HepG2 (cell line): ENCODE measurements around the gene SH3PXD2A. TPM values are rescaled to one million over a fixed set of nuclear protein-coding genes. Genes with fewer than 3 reads are reported as not detected.

ENCODE experiments used
- ATAC-seq: fragments of 200-7000 bp; cut with Tn5 transposase; 3 replicates; pipeline ENCODE4 v1.9.1; 2020; ENCODE audit warnings: mild to moderate bottlenecking, moderate library complexity
- BruUV-seq: library from RNA; stranded (reverse); fragments of 400-500 nt; replicated peaks from 2 replicates; lab custom pipeline; 2021; lab: Mats Ljungman, UMichigan
- CTCF ChIA-PET: fragments of 300-600 bp; formaldehyde crosslinking; extraction: SDS; loops from one replicate; lab custom pipeline; 2021; ENCODE audit warnings: low total read pairs, inconsistent platforms, low intra/inter-chr PET ratio; lab: Yijun Ruan, JAX
- POLR2A ChIA-PET: fragments of 350-600 bp; sonication (Branson Sonifier 250); formaldehyde crosslinking; loops from one replicate; lab custom pipeline; 2020; ENCODE audit warnings: antibody characterized with exemption, inconsistent platforms; lab: Yijun Ruan, JAX
- DNase-seq: peaks from one replicate; pipeline ENCODE4 v3.0.0-alpha.2; 2015; ENCODE audit warnings: low spot score
- FAIRE-seq: peaks from 3 replicates; lab custom pipeline; 2011; peaks lifted over from hg19 to GRCh38; lab: Jason Lieb, UNC
- H2AFZ ChIP-seq: one replicate; pipeline ENCODE4 v1.6.1; 2011; ENCODE audit warnings: low read length, inconsistent platforms
- H3K27ac ChIP-seq: fragments of 300-600 bp; 3 replicates; pipeline ENCODE4 v1.8.0; 2011; ENCODE audit warnings: mixed run types, mild to moderate bottlenecking, mixed read lengths, low read length, inconsistent platforms; ENCODE audit not compliant: insufficient read depth; ENCODE audit errors: extremely low read length
- H3K27me3 ChIP-seq, 2 experiments: fragments of 200-600 bp in 1 of 2; 2 replicates in 1 of 2; 3 replicates in 1 of 2; pipeline versions ENCODE4 v1.6.0 to v1.8.0; 2011; ENCODE audit warnings: low read length in 2 of 2, mild to moderate bottlenecking in 2 of 2, moderate library complexity in 2 of 2, inconsistent platforms in 1 of 2; ENCODE audit not compliant: insufficient read depth in 2 of 2, control insufficient read depth in 1 of 2
- H3K36me3 ChIP-seq, 2 experiments: fragments of 200-600 bp in 1 of 2; replicated peaks in 1 of 2; 2 replicates in 1 of 2; 3 replicates in 1 of 2; pipeline versions ENCODE4 v1.5.1 to v1.8.0; 2011; ENCODE audit warnings: low read length in 2 of 2, inconsistent platforms in 1 of 2; ENCODE audit not compliant: insufficient read depth in 2 of 2, control insufficient read depth in 1 of 2
- H3K4me1 ChIP-seq: 2 replicates; pipeline ENCODE4 v1.5.1; 2012; ENCODE audit warnings: low read length, inconsistent platforms; ENCODE audit not compliant: insufficient read depth
- H3K4me2 ChIP-seq: 2 replicates; pipeline ENCODE4 v1.6.0; 2011; ENCODE audit warnings: low read depth, low read length, inconsistent platforms
- H3K4me3 ChIP-seq, 3 experiments: fragments of 200-600 bp in 1 of 3; sonication (generic), shearing (Covaris generic) in 1 of 3; replicated peaks in 1 of 3; 2 replicates each; pipeline ENCODE4 v1.5.1; 2011 to 2016; ENCODE audit warnings: low read length in 3 of 3, inconsistent platforms in 2 of 3, low read depth in 2 of 3, mild to moderate bottlenecking in 2 of 3, control low read depth in 1 of 3, mixed read lengths in 1 of 3; ENCODE audit not compliant: insufficient read depth in 1 of 3
- H3K79me2 ChIP-seq: one replicate; pipeline ENCODE4 v1.6.1; 2011; ENCODE audit warnings: low read length, inconsistent platforms; ENCODE audit not compliant: insufficient read depth
- H3K9ac ChIP-seq: 2 replicates; pipeline ENCODE4 v1.6.0; 2011; ENCODE audit warnings: mild to moderate bottlenecking, low read depth, low read length, inconsistent platforms; ENCODE audit not compliant: insufficient read depth
- H3K9me3 ChIP-seq: 2 replicates; pipeline ENCODE4 v1.5.1; 2012; ENCODE audit warnings: mild to moderate bottlenecking, low read length
- H4K20me1 ChIP-seq: 2 replicates; pipeline ENCODE4 v1.6.0; 2011; ENCODE audit warnings: inconsistent platforms, mild to moderate bottlenecking, low read length, moderate library complexity; ENCODE audit not compliant: insufficient read depth
- AKAP8 ChIP-seq: sonication (generic); formaldehyde crosslinking; IDR thresholded peaks from 2 replicates; pipeline ENCODE4 v1.5.1; 2020; ENCODE audit warnings: mild to moderate bottlenecking, missing genetic modification reagents
- ARHGAP35 ChIP-seq: sonication (generic); formaldehyde crosslinking; IDR thresholded peaks from 2 replicates; pipeline ENCODE4 v1.9.0; 2022; ENCODE audit warnings: mild to moderate bottlenecking, inconsistent platforms, moderate library complexity, missing genetic modification reagents, borderline replicate concordance
- BCL6 ChIP-seq: IDR thresholded peaks from 2 replicates; pipeline ENCODE4 v1.6.1; 2016; ENCODE audit warnings: missing genetic modification reagents, missing compliant biosample characterization
- CHD4 ChIP-seq: fragments of 200-600 bp; sonication (generic); IDR thresholded peaks from 2 replicates; pipeline ENCODE4 v1.7.0; 2017; ENCODE audit warnings: mild to moderate bottlenecking, low read length, borderline replicate concordance
- EED ChIP-seq: sonication (generic); formaldehyde crosslinking; IDR thresholded peaks from 2 replicates; pipeline ENCODE4 v1.5.0; 2020; ENCODE audit warnings: mild to moderate bottlenecking, missing genetic modification reagents
- FIP1L1 ChIP-seq: fragments of 200-400 bp; formaldehyde crosslinking; IDR thresholded peaks from 2 replicates; pipeline ENCODE4 v1.6.1; 2018; ENCODE audit warnings: low read depth, mild to moderate bottlenecking, low read length, moderate library complexity, borderline replicate concordance; ENCODE audit not compliant: insufficient read depth
- FOXA3 ChIP-seq: IDR thresholded peaks from 2 replicates; pipeline ENCODE4 v1.6.1; 2016; ENCODE audit warnings: missing genetic modification reagents, missing compliant biosample characterization
- FOXK1 ChIP-seq: sonication (generic); formaldehyde crosslinking; IDR thresholded peaks from 2 replicates; pipeline ENCODE4 v1.4.0; 2020; ENCODE audit warnings: low read depth, missing genetic modification reagents, borderline replicate concordance
- GATA4 ChIP-seq: sonication (generic); IDR thresholded peaks from 2 replicates; pipeline ENCODE4 v1.6.1; 2016; ENCODE audit warnings: antibody characterized with exemption, low read depth, borderline replicate concordance
- GLMP ChIP-seq: sonication (generic); formaldehyde crosslinking; IDR thresholded peaks from 2 replicates; pipeline ENCODE4 v1.9.0; 2021; ENCODE audit warnings: missing genetic modification reagents, mild to moderate bottlenecking, borderline replicate concordance
- GTF3A ChIP-seq: sonication (generic); formaldehyde crosslinking; conservative IDR thresholded peaks from 2 replicates; pipeline ENCODE4 v1.4.0; 2020; ENCODE audit warnings: mild to moderate bottlenecking, missing genetic modification reagents
- MYPOP ChIP-seq: sonication (generic); formaldehyde crosslinking; IDR thresholded peaks from 2 replicates; pipeline ENCODE4 v1.8.1; 2023; ENCODE audit warnings: mild to moderate bottlenecking, moderate library complexity, missing genetic modification reagents
- PAX8 ChIP-seq: sonication (generic); formaldehyde crosslinking; IDR thresholded peaks from 2 replicates; pipeline ENCODE4 v1.8.0; 2022; ENCODE audit warnings: mild to moderate bottlenecking, missing genetic modification reagents, borderline replicate concordance
- SMAD3 ChIP-seq: sonication (generic); formaldehyde crosslinking; IDR thresholded peaks from 2 replicates; pipeline ENCODE4 v1.4.0; 2020; ENCODE audit warnings: missing genetic modification reagents
- ZNF335 ChIP-seq: sonication (generic); formaldehyde crosslinking; IDR thresholded peaks from 2 replicates; pipeline ENCODE4 v1.4.0; 2020; ENCODE audit warnings: missing genetic modification reagents
- ZNF605 ChIP-seq: sonication (generic); formaldehyde crosslinking; IDR thresholded peaks from 2 replicates; pipeline ENCODE4 v1.8.0; 2022; ENCODE audit warnings: mild to moderate bottlenecking, missing genetic modification reagents
- ZNF670 ChIP-seq: sonication (generic); formaldehyde crosslinking; IDR thresholded peaks from 2 replicates; pipeline ENCODE4 v1.8.0; 2022; ENCODE audit warnings: mild to moderate bottlenecking, missing genetic modification reagents, borderline replicate concordance
- WGBS: methylation state at CpG from one replicate; pipeline ENCODE4 v1.1.6; 2017; ENCODE audit warnings: low lambda C conversion rate; 5-methylcytosine and 5-hydroxymethylcytosine counted together
- in situ Hi-C: cut with HindIII; loops from 2 replicates; pipeline ENCODE4 v1.10.0; 2017; ENCODE audit warnings: low pct_unique_long_range_greater_than_20kb; ENCODE audit not compliant: extremely low pct_ligation_motif_present
- intact Hi-C: fragments of 100-400 bp; cut with micrococcal nuclease; formaldehyde crosslinking; loops from one replicate; pipeline ENCODE4 v1.10.0; 2022; ENCODE audit not compliant: unreplicated experiment
- polyA plus RNA-seq, 8 experiments: library from polyadenylated mRNA; depleted of rRNA in 3 of 8; stranded (reverse) in 7 of 8; unstranded in 1 of 8; fragments of >200 nt; fragmentation: Illumina TruSeq in 4 of 8; extraction: Trizol in 4 of 8; gene quantifications; 2 replicates each; pipeline versions ENCODE4 v1.2.1 to v1.2.3, GENCODE V29; 2011 to 2016; ENCODE audit warnings: low read depth in 4 of 8, missing spikeins in 1 of 8, mixed read lengths in 1 of 8; ENCODE audit not compliant: insufficient read depth in 1 of 8
- total RNA-seq, 5 experiments: library from RNA; depleted of rRNA; stranded (reverse); fragments of >200 nt; fragmentation: Illumina TruSeq; extraction: Trizol; gene quantifications; 2 replicates each; pipeline ENCODE4 v1.2.3, GENCODE V29; 2016; ENCODE audit warnings: low read depth in 1 of 5

Gene SH3PXD2A
- total and polyA plus RNA-seq, 2 of the 13 experiments (the other 11 are each of a cell fraction or from before 2014, with no cell fraction given) = 11.1 to 11.3 TPM

GRCh38 chr10:103641326-103641725 is 214.1 kb downstream of the SH3PXD2A start:
- Histone ChIP-seq H3K9me3 (no peaks in the 10 kb centered on the region), H3K27me3 (no peaks in the 10 kb centered on the region), H3K4me3 (no peak overlapping the region), H2AFZ (no peak overlapping the region), H3K4me1 (peaks cover 31% of the 10 kb centered on the region), H3K79me2 (peaks cover 14% of the 10 kb centered on the region), H4K20me1 (peaks cover 19% of the 10 kb centered on the region), H3K27ac (no peak overlapping the region), H3K4me2 (no peak overlapping the region), H3K9ac (no peak overlapping the region), H3K36me3 (peaks cover 24 to 73% of the 10 kb centered on the region in 2 experiments)
- ATAC-seq (no peak), FAIRE-seq (no peak), DNase-seq (no peak)
- 100% methylated on average over 3 of the region's 4 CpGs for whole genome bisulfite sequencing
- ChIA-PET POLR2A (no interaction called here), CTCF (no interaction called here)
- no peak for TF ChIP-seq ZNF605
- no peak for TF ChIP-seq ARHGAP35 (CRISPR knock-in tag)
- no peak for TF ChIP-seq MYPOP (CRISPR knock-in tag)
- TF ChIP-seq GLMP (CRISPR knock-in tag) = no peak
- TF ChIP-seq PAX8 = no peak
- no peak for TF ChIP-seq GATA4
- TF ChIP-seq FIP1L1 = no peak
- TF ChIP-seq GTF3A = no peak
- no peak for TF ChIP-seq FOXK1 (CRISPR knock-in tag)
- no peak for TF ChIP-seq EED (CRISPR knock-in tag)
- no peak for TF ChIP-seq AKAP8 (CRISPR knock-in tag)
- TF ChIP-seq ZNF335 (CRISPR knock-in tag) = no peak
- no peak for TF ChIP-seq CHD4
- no peak for TF ChIP-seq BCL6
- TF ChIP-seq FOXA3 = no peak
- no peak for TF ChIP-seq SMAD3 (CRISPR knock-in tag)
- TF ChIP-seq ZNF670 (CRISPR knock-in tag) = no peak
- BruUV-seq = no TSS peak
- in situ Hi-C loops (no loop called here), intact Hi-C loops (no loop called here)
